Naive thymus-derived CD4-positive, alpha-beta T cell (primary cell): ENCODE measurements around the gene GM2A. TPM values are rescaled to one million over a fixed set of nuclear protein-coding genes. Genes with fewer than 3 reads are reported as not detected.
A peak's percentile ranks its signal among the peaks of the same experiment; 100 is the strongest.

Experiments used
- ATAC-seq: fragments of 150-1000 bp; cut with Tn5 transposase; 2 replicates; pipeline ENCODE4 v1.10.0; 2021; ENCODE audit warnings: mild to moderate bottlenecking, moderate library complexity
- CTCF ChIA-PET: fragments of 350-600 bp; sonication (Branson Sonifier 250); formaldehyde crosslinking; loops from one replicate; lab custom pipeline; 2021; ENCODE audit warnings: antibody characterized with exemption; lab: Charles Lee
- POLR2A ChIA-PET: fragments of 350-600 bp; sonication (Branson Sonifier 250); formaldehyde crosslinking; loops from one replicate; lab custom pipeline; 2021; ENCODE audit warnings: antibody characterized with exemption, inconsistent platforms; lab: Charles Lee
- DNase-seq, 9 donors: peaks; one replicate each; pipeline versions ENCODE4 v3.0.0 to v3.0.0-alpha.2; 2020 to 2022; ENCODE audit warnings: mixed read lengths in 1 of 9
- H3K27ac ChIP-seq: one replicate; pipeline ENCODE4 v1.7.0; 2013; ENCODE audit warnings: mild to moderate bottlenecking, low read depth, low read length, moderate library complexity
- H3K27me3 ChIP-seq, 2 donors: one replicate each; pipeline ENCODE4 v1.7.0; 2013; ENCODE audit warnings: low read length in 2 of 2, mild to moderate bottlenecking in 2 of 2, moderate library complexity in 2 of 2; ENCODE audit not compliant: control insufficient read depth in 2 of 2, insufficient read depth in 2 of 2
- H3K36me3 ChIP-seq, 3 experiments: 1 replicate in 2 of 3; 2 replicates in 1 of 3; pipeline ENCODE4 v1.7.0; 2013; ENCODE audit warnings: low read length in 3 of 3, mild to moderate bottlenecking in 3 of 3, moderate library complexity in 1 of 3; ENCODE audit not compliant: insufficient read depth in 3 of 3, control insufficient read depth in 2 of 3
- H3K4me1 ChIP-seq, 2 donors: one replicate each; pipeline ENCODE4 v1.7.0; 2013; ENCODE audit warnings: low read length in 2 of 2, mild to moderate bottlenecking in 2 of 2, moderate library complexity in 1 of 2; ENCODE audit not compliant: control insufficient read depth in 2 of 2, insufficient read depth in 2 of 2
- H3K4me3 ChIP-seq: 2 replicates; pipeline ENCODE4 v1.7.0; 2013; ENCODE audit warnings: mild to moderate bottlenecking, low read length
- H3K9me3 ChIP-seq, 3 experiments: 1 replicate in 2 of 3; 2 replicates in 1 of 3; pipeline ENCODE4 v1.7.0; 2013; ENCODE audit warnings: low read length in 3 of 3; ENCODE audit not compliant: control insufficient read depth in 2 of 3
- H3K27ac Mint-ChIP-seq, 9 donors: one replicate each; pipeline ENCODE4 v1.8.0; 2020 to 2022; ENCODE audit warnings: mixed read lengths in 9 of 9, mild to moderate bottlenecking in 8 of 9, moderate library complexity in 5 of 9, inconsistent platforms in 2 of 9
- H3K27me3 Mint-ChIP-seq, 5 donors: one replicate each; pipeline ENCODE4 v1.8.0; 2021 to 2022; ENCODE audit warnings: mixed read lengths in 5 of 5, mild to moderate bottlenecking in 1 of 5
- H3K36me3 Mint-ChIP-seq, 5 donors: one replicate each; pipeline ENCODE4 v1.8.0; 2020 to 2022; ENCODE audit warnings: mixed read lengths in 5 of 5, mild to moderate bottlenecking in 3 of 5, inconsistent platforms in 1 of 5
- H3K4me1 Mint-ChIP-seq, 7 donors: one replicate each; pipeline ENCODE4 v1.8.0; 2020 to 2022; ENCODE audit warnings: mixed read lengths in 7 of 7, mild to moderate bottlenecking in 3 of 7, inconsistent platforms in 1 of 7
- H3K4me3 Mint-ChIP-seq, 10 donors: one replicate each; pipeline ENCODE4 v1.8.0; 2020 to 2022; ENCODE audit warnings: mild to moderate bottlenecking in 10 of 10, mixed read lengths in 10 of 10, moderate library complexity in 6 of 10, inconsistent platforms in 2 of 10
- H3K9me3 Mint-ChIP-seq, 11 donors: one replicate each; pipeline ENCODE4 v1.8.0; 2020 to 2022; ENCODE audit warnings: mixed read lengths in 11 of 11, mild to moderate bottlenecking in 4 of 11, inconsistent platforms in 1 of 11, moderate library complexity in 1 of 11
- intact Hi-C, 2 donors: fragments of 100-400 bp; cut with micrococcal nuclease; formaldehyde crosslinking; loops; one replicate each; pipeline ENCODE4 v1.15.1; 2023
- polyA plus RNA-seq, 2 donors: library from polyadenylated mRNA; unstranded; fragments of 300-500 nt; fragmentation: Illumina TruSeq; gene quantifications; one replicate each; pipeline ENCODE4 v1.2.3, GENCODE V29; 2021
- total RNA-seq, 6 experiments: library from RNA in 5 of 6; stranded (reverse) in 5 of 6; gene quantifications; 1 replicate in 5 of 6; 2 replicates in 1 of 6; pipeline ENCODE4 v1.2.3 and lab custom pipeline; 2021 to 2026

GM2A gene
- total and polyA plus RNA-seq, 7 experiments from 2014 or later, result 5.0 to 45.6 (median 14.7) TPM

- H3K27me3 Mint-ChIP-seq, result peaks cover 0 to 31% (median 21%) of the 10 kb centered on the region in 5 donors
- H3K4me3 Mint-ChIP-seq, result no peak overlapping the region
- H3K9me3 Mint-ChIP-seq, result peaks cover 9 to 23% (median 13%) of the 10 kb centered on the region in 11 donors
- H3K36me3 ChIP-seq, result no peaks in the 10 kb centered on the region
- DNase-seq, result no peak
- peaks cover 0 to 4% (median 0%) of the 10 kb centered on the region in 7 donors for H3K4me1 Mint-ChIP-seq
- no peaks in the 10 kb centered on the region for H3K9me3 ChIP-seq
- no peak overlapping the region for H3K4me3 ChIP-seq
- H3K27ac Mint-ChIP-seq, result no peak overlapping the region
- H3K36me3 Mint-ChIP-seq, result peaks cover 0 to 13% (median 5%) of the 10 kb centered on the region in 5 donors
- no peak overlapping the region for H3K27ac ChIP-seq
- intact Hi-C loops, result loop anchor here in 1 of 2 donors (10.0 kb wide), 1 partner anchor 146 kb away; no protein-coding TSS in a partner anchor
- POLR2A ChIA-PET, result no interaction called here
- CTCF ChIA-PET, result interaction anchor here (0.6 kb wide), 1 partner anchor 162 kb away, joined by 3 read pairs; no protein-coding TSS in a partner anchor
- H3K27me3 ChIP-seq, result no peaks in the 10 kb centered on the region
- no peak for ATAC-seq
- H3K4me1 ChIP-seq, result no peaks in the 10 kb centered on the region
Measured at GRCh38 chr5:151310932-151311331, 57.9 kb downstream of the GM2A start.

- Histone ChIP-seq H3K9me3 (no peaks in the 10 kb centered on the region), H3K27ac (no peak overlapping the region), H3K4me3 (no peak overlapping the region), H3K4me1 (no peaks in the 10 kb centered on the region), H3K36me3 (no peaks in the 10 kb centered on the region), H3K27me3 (no peaks in the 10 kb centered on the region)
- Mint-ChIP-seq H3K9me3 (peaks cover 9 to 23% (median 13%) of the 10 kb centered on the region in 11 donors), H3K36me3 (peaks cover 0 to 13% (median 5%) of the 10 kb centered on the region in 5 donors), H3K4me1 (peaks cover 0 to 4% (median 0%) of the 10 kb centered on the region in 7 donors), H3K4me3 (no peak overlapping the region), H3K27ac (no peak overlapping the region), H3K27me3 (peaks cover 0 to 24% (median 21%) of the 10 kb centered on the region in 5 donors)
- ChIA-PET CTCF (no interaction called here), POLR2A (interaction anchor here (0.7 kb wide), 1 partner anchor 1470 kb away, joined by 3 read pairs; no protein-coding TSS in a partner anchor)
- no peak for DNase-seq
- intact Hi-C loops, result loop anchor here in 1 of 2 donors (10.0 kb wide), 1 partner anchor 148 kb away; no protein-coding TSS in a partner anchor
- ATAC-seq, result no peak
Measured at GRCh38 chr5:151312756-151313324, 59.9 kb downstream of the GM2A start.

GRCh38 chr5:151313357-151313756, 60.4 kb downstream of the GM2A start:
- DNase-seq, result no peak

GRCh38 chr5:151315998-151316597, 63.1 kb downstream of the GM2A start:
- Mint-ChIP-seq H3K4me3 (no peak overlapping the region), H3K27me3 (peaks cover 0 to 14% (median 6%) of the 10 kb centered on the region in 5 donors), H3K4me1 (no peaks in the 10 kb centered on the region), H3K36me3 (peaks cover 0 to 5% (median 4%) of the 10 kb centered on the region in 5 donors), H3K9me3 (peaks cover 3 to 11% (median 5%) of the 10 kb centered on the region in 11 donors), H3K27ac (no peak overlapping the region)
- Histone ChIP-seq H3K4me1 (no peaks in the 10 kb centered on the region), H3K36me3 (no peaks in the 10 kb centered on the region), H3K4me3 (no peak overlapping the region), H3K9me3 (no peaks in the 10 kb centered on the region), H3K27ac (no peak overlapping the region), H3K27me3 (no peaks in the 10 kb centered on the region)
- POLR2A ChIA-PET, result no interaction called here
- CTCF ChIA-PET, result interaction anchor here (0.6 to 1.2 kb wide), 3 partner anchors 64 to 191 kb away, joined by 3 to 5 read pairs (median 4); partner anchors contain the start of gene GM2A
- intact Hi-C loops, result loop anchor here in 1 of 2 donors (1.0 to 10.0 kb wide), 2 partner anchors 92 to 151 kb away; partner anchors contain the start of gene CCDC69
- DNase-seq, result peak in 6 of 9 donors; percentile 6 to 55 (median 11)
- ATAC-seq, result peak; percentile 75

More at GRCh38 chr5:151313357-151313756, 60.4 kb downstream of the GM2A start:
- CTCF ChIA-PET, result no interaction called here
- H3K4me1 ChIP-seq, result no peaks in the 10 kb centered on the region
- H3K36me3 ChIP-seq, result no peaks in the 10 kb centered on the region
- no peaks in the 10 kb centered on the region for H3K9me3 ChIP-seq
- ATAC-seq, result no peak
- Mint-ChIP-seq H3K9me3 (peaks cover 9 to 23% (median 13%) of the 10 kb centered on the region in 11 donors), H3K4me1 (peaks cover 0 to 1% (median 0%) of the 10 kb centered on the region in 7 donors), H3K4me3 (no peak overlapping the region), H3K27ac (no peak overlapping the region), H3K27me3 (peaks cover 0 to 23% (median 18%) of the 10 kb centered on the region in 5 donors), H3K36me3 (peaks cover 0 to 13% (median 5%) of the 10 kb centered on the region in 5 donors)
- intact Hi-C loops, result loop anchor here in 1 of 2 donors (10.0 kb wide), 1 partner anchor 149 kb away; no protein-coding TSS in a partner anchor
- H3K4me3 ChIP-seq, result no peak overlapping the region
- POLR2A ChIA-PET, result no interaction called here
- no peaks in the 10 kb centered on the region for H3K27me3 ChIP-seq
- no peak overlapping the region for H3K27ac ChIP-seq

- ChIA-PET POLR2A (no interaction called here), CTCF (no interaction called here)
- no peaks in the 10 kb centered on the region for H3K4me1 ChIP-seq
- Mint-ChIP-seq H3K27me3 (peaks cover 0 to 11% (median 4%) of the 10 kb centered on the region in 5 donors), H3K4me3 (no peak overlapping the region), H3K27ac (no peak overlapping the region), H3K9me3 (peaks cover 0 to 2% (median 0%) of the 10 kb centered on the region in 11 donors), H3K4me1 (no peaks in the 10 kb centered on the region), H3K36me3 (no peaks in the 10 kb centered on the region)
- intact Hi-C loops, result loop anchor here in 1 of 2 donors (10.0 kb wide), 1 partner anchor 153 kb away; no protein-coding TSS in a partner anchor
- no peaks in the 10 kb centered on the region for H3K9me3 ChIP-seq
- no peak overlapping the region for H3K27ac ChIP-seq
- DNase-seq (no peak), ATAC-seq (no peak)
- H3K4me3 ChIP-seq, result no peak overlapping the region
- no peaks in the 10 kb centered on the region for H3K36me3 ChIP-seq
- no peaks in the 10 kb centered on the region for H3K27me3 ChIP-seq
Measured at GRCh38 chr5:151317871-151318270, 64.9 kb downstream of the GM2A start.

GRCh38 chr5:151318850-151319732, 66.1 kb downstream of the GM2A start:
- peaks cover 0 to 7% (median 0%) of the 10 kb centered on the region in 5 donors for H3K27me3 Mint-ChIP-seq
- no peak overlapping the region for H3K27ac Mint-ChIP-seq
- peaks cover 0 to 2% (median 0%) of the 10 kb centered on the region in 11 donors for H3K9me3 Mint-ChIP-seq
- ChIA-PET CTCF (interaction anchor here (0.6 kb wide), 1 partner anchor 405 kb away, joined by 3 read pairs; no protein-coding TSS in a partner anchor), POLR2A (interaction anchor here (0.5 to 0.6 kb wide), 2 partner anchors 127 to 189 kb away, joined by 3 to 6 read pairs; no protein-coding TSS in a partner anchor)
- no peak overlapping the region for H3K27ac ChIP-seq
- H3K27me3 ChIP-seq, result no peaks in the 10 kb centered on the region
- intact Hi-C loops, result loop anchor here in 1 of 2 donors (10.0 kb wide), 1 partner anchor 154 kb away; no protein-coding TSS in a partner anchor
- no peaks in the 10 kb centered on the region for H3K9me3 ChIP-seq
- DNase-seq, result no peak
- ATAC-seq, result no peak
- no peak overlapping the region for H3K4me3 Mint-ChIP-seq
- no peaks in the 10 kb centered on the region for H3K4me1 ChIP-seq
- no peak overlapping the region for H3K4me3 ChIP-seq
- H3K36me3 ChIP-seq, result no peaks in the 10 kb centered on the region
- H3K36me3 Mint-ChIP-seq, result no peaks in the 10 kb centered on the region
- no peaks in the 10 kb centered on the region for H3K4me1 Mint-ChIP-seq
